Measurements from ENCODE around the gene PTPN6.

- TF ChIP-seq POLR2A (IDR thresholded peaks at IDR 0.05; ENCODE audit: borderline replicate concordance, extremely low read depth, insufficient read depth, insufficient read length) = no peak
- TF ChIP-seq CBX3 (IDR thresholded peaks at IDR 0.05; ENCODE audit: low read depth) = no peak
- no peak for TF ChIP-seq CTCF (IDR thresholded peaks at IDR 0.05 in 2 of 3, conservative IDR thresholded peaks at IDR 0.05 in 1 of 3; ENCODE audit: borderline replicate concordance in 1 of 3, insufficient read depth in 1 of 3, low read depth in 2 of 3, low read length in 2 of 3)
- TF ChIP-seq REST (IDR thresholded peaks at IDR 0.05; ENCODE audit: low read depth) = no peak
- no peak for TF ChIP-seq EZH2 (IDR thresholded peaks at IDR 0.05)
Observed at GRCh38 chr12:6975297-6976032, 24.3 kb downstream of the PTPN6 start.

Data from HCT116 (cell line).